Measurements from ENCODE around the gene RNLS.

Gene RNLS

DNA sequence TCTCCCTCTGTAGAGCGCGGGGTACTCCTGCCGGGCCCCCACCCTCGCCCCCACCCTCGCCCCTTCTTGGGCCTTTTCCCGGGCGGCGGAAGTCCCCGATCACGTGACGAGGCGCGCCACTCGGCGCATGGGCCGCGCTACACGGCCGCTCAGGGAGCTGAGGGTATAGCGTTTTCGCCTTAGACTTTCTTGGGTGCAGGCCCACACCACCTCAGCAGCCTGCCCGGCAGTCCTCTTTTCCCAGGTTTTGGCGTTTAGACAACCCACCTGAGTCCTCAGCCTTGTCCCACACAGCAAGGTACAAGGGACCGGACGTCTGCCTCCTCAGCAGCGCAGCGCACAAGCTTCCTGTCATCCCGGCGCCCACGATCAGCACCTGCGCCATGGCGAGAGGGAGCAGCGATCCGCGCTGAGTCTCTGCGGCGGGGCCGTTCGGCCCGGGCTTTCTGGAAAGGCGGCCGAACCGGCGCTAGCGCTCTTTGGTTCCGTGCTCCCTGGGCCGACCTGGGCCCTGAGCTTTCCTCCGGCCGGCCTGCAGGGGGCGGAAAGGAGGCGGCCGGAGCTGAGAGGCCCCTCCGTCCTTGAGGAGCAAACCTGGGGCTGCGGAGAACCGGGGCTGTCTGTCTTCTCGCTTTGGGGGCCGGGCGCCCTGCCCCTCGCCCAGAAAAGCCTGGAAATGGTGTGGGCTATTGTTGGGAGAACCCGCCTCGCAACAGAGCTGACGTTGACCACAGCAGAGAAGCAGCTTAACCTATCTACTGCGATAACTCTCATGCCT lies at the start of gene RNLS:
TSS of gene RNLS (minus strand) at position 513 of the 778 bp plus-strand sequence.
- peak; percentile 54 to 64 for DNase-seq (ENCODE audit: low read depth in 2 of 2)

DNA sequence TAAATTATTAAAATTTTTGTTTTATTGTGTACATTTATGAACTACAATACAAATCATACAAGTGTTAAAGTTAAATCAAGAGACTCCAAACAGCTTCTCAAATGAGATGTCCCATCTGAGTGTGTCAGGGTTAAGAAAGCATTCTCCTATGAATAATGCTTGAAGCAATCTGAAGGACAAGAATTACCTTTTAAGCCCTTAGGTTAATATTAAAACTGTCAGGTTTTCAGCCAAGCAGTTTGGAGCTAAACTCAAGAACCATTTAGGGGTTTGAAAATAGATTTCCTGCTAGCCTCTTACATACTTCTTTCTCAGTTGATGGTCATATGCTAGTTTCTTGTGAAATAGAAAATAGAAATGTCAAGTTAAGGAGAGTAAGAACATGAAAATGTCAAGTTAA lies 41.7 kb upstream of the RNLS start:
- DNase-seq (ENCODE audit: low read depth in 2 of 2), result no peak

GRCh38 chr10:88623835-88624234 lies 40.7 kb upstream of the RNLS start:
- no peak for DNase-seq (ENCODE audit: low read depth in 2 of 2)

GRCh38 chr10:88620441-88620840 lies 37.3 kb upstream of the RNLS start:
- DNase-seq (ENCODE audit: low read depth in 2 of 2), result no peak

- DNase-seq (ENCODE audit: low read depth in 2 of 2), result no peak
Measured at GRCh38 chr10:88618496-88618895, 35.4 kb upstream of the RNLS start.

DNA sequence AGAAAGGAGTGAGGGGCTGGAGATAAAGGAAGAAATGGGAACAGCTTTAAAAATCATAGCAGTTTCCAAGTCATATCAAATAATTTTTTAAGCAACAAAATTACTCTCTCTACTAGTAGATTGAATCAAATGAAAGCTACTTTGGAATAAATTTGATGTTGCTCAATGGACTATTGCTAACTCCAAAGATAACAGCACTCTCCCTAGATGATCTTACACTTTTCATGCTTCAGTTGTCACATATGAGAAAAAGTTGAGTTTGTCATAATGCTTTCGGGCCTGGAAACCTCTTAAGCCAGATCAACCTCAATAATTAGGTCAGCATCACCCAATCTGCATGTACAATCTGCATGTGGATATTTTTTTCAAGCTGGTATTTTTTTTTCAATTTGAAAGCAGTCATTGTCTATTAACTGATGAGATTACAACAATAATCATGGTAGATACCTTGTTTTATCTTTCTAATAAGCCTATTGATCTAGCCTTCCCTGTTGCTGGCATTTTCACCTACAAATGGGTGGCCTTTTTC lies 34.7 kb upstream of the RNLS start:
- no peak for DNase-seq (ENCODE audit: low read depth in 2 of 2)

- DNase-seq (ENCODE audit: low read depth in 2 of 2), result no peak
Measured at GRCh38 chr10:88616250-88616977, 33.3 kb upstream of the RNLS start.

- no peak for DNase-seq (ENCODE audit: low read depth in 2 of 2)
Measured at GRCh38 chr10:88608780-88609179, 25.7 kb upstream of the RNLS start.

DNA sequence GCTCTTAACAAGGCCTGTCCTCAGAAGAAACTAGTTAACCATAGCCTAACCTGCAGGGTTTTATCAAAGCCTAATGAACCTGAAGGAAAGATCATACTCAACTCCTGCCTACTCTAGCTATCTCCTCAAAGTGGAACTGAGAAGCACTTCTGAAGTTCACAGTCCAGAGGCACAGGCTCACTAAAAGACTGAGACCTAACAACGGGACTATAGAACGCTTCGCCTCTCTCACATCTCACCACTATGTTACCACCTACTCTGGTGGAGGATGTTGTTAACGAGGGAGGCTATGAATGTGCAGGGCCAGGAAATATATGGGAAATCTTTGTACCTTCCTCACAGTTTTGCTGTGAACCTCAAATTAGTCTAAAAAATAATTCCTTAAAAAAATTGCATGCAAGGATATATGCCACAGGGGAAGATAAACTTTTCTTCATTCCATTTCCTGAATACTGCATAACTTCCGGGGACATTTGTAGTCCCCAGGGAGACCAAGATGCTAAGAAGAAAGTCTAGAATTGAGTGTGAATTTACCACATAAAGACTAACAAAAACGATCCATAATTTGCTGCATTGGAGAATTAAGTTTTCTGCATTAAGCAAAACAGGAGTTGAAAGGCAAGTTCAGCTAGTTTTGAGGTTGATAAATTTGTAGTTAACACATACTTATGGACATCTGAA lies 25.1 kb upstream of the RNLS start:
- DNase-seq (ENCODE audit: low read depth in 2 of 2), result no peak

DNA sequence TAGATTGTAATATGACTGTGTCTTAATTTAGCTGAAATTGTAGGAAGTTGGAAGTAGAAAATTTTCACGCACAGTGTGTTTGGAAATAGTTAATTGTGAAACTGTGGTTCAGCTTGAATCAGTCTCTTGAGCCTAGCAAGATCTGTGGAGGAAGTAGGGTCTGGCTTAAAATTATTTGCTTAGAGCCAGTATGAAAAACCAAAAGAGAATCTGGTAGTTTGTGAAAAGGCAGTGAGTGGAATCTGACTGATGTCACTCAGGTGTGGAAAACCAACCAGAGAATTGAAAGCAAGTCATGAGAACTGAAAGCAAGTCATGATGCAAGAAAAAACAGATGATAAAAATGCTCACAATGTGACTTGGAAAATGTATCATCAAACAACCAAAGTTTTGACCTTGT lies 14.9 kb upstream of the RNLS start:
- no peak for DNase-seq (ENCODE audit: low read depth in 2 of 2)

- no peak for DNase-seq (ENCODE audit: low read depth in 2 of 2)
Measured at GRCh38 chr10:88594482-88594881, 11.4 kb upstream of the RNLS start.

GRCh38 chr10:88592906-88593305 lies 9.8 kb upstream of the RNLS start:
- no peak for DNase-seq (ENCODE audit: low read depth in 2 of 2)

DNA sequence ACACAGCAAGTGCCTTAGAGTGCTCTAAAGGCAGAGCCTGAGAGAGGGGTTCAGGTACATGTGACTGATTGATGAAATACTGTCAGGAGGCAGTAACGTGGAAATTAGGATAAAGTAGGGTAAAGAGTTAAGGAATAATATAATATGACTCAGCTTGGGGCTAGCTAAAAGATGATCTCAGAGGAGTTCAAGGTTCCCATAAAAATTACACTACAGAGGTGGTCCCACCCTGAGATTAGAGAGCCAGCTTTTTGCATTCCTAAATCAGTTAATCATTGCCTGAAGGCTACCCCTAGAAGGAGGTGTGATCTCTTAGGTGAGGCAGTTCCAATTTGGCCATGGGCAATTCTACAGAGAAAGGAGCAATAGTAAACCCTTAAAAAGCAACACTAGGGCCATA lies 9.3 kb upstream of the RNLS start:
- no peak for DNase-seq (ENCODE audit: low read depth in 2 of 2)

DNA sequence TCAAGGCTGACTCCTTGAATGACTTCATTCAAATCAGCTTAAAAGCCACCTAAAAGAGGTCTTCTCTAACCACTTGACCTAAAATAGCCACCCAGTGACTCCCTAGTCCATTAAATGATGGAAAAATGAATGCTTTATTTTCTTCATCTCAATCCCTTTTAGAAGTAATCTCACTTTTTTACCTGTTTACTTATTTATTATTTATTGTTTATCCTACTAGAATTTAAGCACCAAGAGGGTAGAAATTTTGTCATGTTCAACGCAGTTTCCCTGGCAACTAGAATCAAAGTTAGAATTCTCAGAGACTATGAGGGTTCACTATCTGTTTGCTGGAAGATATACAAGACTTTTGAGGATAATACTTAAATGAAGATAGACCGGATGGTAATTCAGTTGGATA lies 3.3 kb upstream of the RNLS start, which contains the start of gene LIPJ:
TSS of gene LIPJ (plus strand) at position 301 of the 400 bp plus-strand sequence. CDS start 3,926 bp downstream, outside the sequence.
- no peak for DNase-seq (ENCODE audit: low read depth in 2 of 2)

- DNase-seq (ENCODE audit: low read depth in 2 of 2), result no peak
Measured at GRCh38 chr10:88583584-88583957, 453 bp upstream of the RNLS start.

GRCh38 chr10:88582411-88582805 lies 710 bp downstream of the RNLS start:
- no peak for DNase-seq (ENCODE audit: low read depth in 2 of 2)

GRCh38 chr10:88565072-88565471 lies 18.0 kb downstream of the RNLS start:
- no peak for DNase-seq (ENCODE audit: low read depth in 2 of 2)

GRCh38 chr10:88562152-88562551 lies 21.0 kb downstream of the RNLS start:
- no peak for DNase-seq (ENCODE audit: low read depth in 2 of 2)

- no peak for DNase-seq (ENCODE audit: low read depth in 2 of 2)
Measured at GRCh38 chr10:88557658-88558057, 25.5 kb downstream of the RNLS start.

DNA sequence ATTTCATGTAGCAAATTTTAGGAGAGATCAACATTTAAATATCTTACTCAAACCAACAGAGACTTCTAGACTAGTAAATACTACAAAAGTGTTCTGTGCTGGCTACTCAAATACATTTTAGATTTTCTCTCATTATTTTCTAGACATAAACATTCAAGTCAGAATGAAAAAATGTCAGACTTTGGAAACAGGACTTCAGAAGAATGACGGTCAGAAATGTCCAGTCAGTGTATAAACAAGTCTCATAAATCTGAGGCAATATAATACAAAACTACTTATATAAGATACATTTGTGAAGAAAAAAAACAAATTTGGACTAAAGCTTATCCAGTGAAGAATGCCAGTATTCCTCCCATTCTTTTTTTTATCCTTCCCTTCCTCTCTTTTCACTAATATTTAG lies 25.9 kb downstream of the RNLS start:
- DNase-seq (ENCODE audit: low read depth in 2 of 2), result no peak

- DNase-seq (ENCODE audit: low read depth in 2 of 2), result no peak
Measured at GRCh38 chr10:88555190-88555908, 27.8 kb downstream of the RNLS start.
